ENCODE data around the gene BCL6.
"Not testable (repeated sequence)": the region's sequence is repeated elsewhere in the genome, so short reads cannot be mapped to it uniquely, and the experiment has no call there.

Gene BCL6

GRCh38 chr3:187709155-187709554 is 36.1 kb downstream of the BCL6 start:
- no peak for DNase-seq

- DNase-seq: no peak
Measured at GRCh38 chr3:187708696-187709095, 36.6 kb downstream of the BCL6 start.

DNA sequence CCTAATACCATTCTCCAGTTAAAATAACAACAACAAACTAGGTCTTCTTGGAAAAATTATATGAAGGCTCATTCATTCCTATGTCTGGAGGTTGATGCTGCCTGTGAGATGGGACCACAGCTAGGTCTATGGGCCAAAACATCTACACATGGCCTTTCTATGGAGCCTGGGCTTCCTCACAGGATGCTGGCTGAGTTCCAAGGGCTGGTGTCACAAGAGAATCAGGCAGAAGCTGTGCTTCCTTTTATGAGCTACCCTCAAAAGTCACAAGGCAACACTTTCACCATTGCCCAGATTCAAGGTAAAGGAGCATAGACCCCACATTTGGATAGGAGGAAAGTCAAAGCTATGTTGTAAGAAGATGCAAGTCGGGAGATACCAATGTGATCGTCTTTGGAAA is 38.3 kb downstream of the BCL6 start:
- no peak for DNase-seq

DNA sequence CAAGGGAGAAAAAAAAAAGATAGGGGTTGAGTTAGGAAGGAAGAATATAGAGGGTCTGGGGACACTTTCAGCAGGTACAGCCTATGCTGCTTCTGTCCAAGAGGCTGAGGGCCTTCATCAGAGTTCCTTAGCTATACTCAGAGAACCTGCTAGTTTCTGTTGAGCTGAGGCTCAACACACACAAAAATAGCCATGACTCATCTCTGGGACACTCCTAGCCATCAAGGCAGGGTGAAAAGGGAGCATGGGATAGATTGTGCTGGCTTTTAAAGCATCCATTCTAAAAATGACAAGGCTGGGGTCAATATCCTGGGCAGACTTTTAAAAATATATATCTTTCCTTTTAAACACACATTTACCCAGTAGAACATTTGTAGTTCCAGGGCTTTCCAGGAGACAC is 40.1 kb downstream of the BCL6 start:
- DNase-seq: no peak

- no peak for DNase-seq
Measured at GRCh38 chr3:187702507-187703033, 42.7 kb downstream of the BCL6 start, which contains the start of gene RTP2. TSS of gene RTP2 (minus strand) at chr3:187702557. CDS start at chr3:187702128, 429 bp downstream.

GRCh38 chr3:187700249-187700648 is 45.0 kb downstream of the BCL6 start:
- no peak for DNase-seq

- no peak for DNase-seq
Measured at GRCh38 chr3:187698499-187699399, 46.5 kb downstream of the BCL6 start.

DNA sequence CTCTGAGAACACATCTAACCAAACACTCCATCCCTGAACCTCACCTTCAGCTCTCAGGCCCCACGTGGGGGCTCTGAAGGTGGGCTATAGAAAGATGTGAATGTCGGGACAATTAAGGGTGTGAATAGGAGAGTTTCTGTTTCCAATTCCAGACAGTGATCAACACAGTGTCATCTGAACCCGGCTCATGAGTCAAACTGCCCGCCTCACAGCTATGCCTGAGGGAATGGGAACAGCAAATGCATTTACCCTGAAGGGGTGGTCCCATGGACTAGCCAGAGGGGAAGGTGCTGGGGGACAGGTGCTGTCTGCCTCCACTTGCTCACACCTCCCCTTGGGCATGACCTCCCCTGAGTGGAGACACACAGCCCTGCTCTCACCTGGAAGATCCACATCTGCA is 49.2 kb downstream of the BCL6 start:
- DNase-seq: no peak

GRCh38 chr3:187695449-187695848 is 49.8 kb downstream of the BCL6 start:
- DNase-seq: no peak

- no peak for DNase-seq
Measured at GRCh38 chr3:187694801-187695200, 50.5 kb downstream of the BCL6 start.

DNA sequence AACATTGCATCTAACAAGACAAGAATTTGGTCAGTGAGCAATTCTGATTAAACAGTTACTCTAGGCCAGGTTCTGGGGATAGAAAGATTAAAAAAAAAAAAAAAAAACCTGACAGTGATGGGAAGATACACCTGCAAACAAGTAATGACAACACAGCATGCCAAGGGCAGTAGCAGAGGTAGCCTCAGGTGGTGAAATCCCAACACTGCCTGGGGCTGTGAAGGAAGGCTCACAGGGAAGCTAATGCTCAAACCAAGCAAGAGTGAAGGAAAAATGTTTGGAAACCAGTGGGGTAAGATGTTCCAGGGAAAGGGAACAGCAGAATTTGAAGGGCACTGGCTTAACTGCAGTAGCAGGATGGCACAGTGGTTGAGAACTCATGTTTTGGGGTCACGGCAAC is 51.8 kb downstream of the BCL6 start:
- DNase-seq: no peak

- DNase-seq: no peak
Measured at GRCh38 chr3:187689984-187690383, 55.3 kb downstream of the BCL6 start.

DNA sequence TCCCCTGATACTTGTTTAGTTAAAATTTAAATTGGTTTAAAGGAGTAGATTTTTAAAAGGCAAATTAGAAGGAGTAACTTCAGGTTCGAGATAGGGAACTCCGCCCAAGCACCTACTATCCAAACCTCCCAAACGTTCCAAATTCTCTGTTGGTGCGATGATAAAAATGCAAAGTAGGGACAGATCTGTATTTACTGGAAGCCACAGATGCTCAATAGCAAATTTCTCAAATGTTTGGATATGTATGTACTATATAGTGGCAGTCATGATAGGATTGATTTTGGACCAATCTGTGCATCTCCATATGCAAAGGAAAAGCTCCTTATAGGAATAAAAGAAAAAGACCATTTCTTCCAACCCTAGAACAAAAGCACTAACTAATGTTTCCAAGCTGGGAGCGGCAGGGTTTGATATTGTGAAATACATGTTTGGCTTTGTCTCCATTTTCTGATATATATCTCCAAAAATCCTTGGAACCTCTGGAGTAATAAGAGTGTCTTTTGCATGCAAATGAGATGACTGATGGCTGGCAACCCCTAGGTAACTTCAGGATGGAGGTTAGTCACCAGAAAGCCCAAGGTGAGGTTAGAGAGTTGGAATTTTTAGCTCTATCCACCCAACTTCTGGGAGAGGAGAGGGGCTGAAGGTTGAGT is 58.5 kb downstream of the BCL6 start:
- no peak for DNase-seq

DNA sequence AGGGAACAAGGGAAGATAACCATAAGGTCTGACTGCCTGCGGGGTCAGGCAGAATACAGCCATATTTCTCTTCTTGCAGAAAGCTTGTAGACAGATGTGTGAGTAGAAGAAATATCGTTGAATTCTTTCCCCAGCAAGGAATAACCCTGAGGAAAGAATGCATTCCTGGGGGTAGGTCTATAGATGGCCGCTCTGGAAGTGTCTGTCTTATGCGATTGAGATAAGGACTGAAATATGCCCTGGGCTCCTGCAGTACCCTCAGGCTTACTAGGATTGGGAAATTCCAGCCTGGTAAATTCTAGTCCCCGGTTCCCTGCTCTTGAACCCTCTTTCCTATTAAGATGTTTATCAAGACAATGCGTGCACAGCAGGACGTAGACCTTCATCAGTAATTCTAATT is 59.3 kb downstream of the BCL6 start:
- DNase-seq: no peak

DNA sequence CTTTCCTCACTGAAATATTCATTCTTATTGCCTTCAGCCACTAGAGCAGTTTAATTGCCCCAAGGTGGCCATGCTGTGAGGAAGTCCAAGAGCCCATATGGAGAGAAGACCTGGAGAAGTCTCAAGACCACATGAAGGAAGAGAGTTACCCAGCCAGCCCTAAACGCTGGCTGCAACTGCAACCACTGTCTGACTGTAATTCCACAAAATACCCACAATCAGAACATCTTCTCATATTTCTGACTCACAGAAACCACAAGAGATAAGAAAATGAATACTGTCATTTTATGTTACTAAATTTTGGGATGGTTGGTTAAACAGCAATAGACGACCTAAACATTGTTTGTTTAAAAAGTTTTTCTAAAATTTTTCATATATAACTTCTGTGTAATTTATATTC is 60.4 kb downstream of the BCL6 start:
- DNase-seq: peak; percentile 24

DNA sequence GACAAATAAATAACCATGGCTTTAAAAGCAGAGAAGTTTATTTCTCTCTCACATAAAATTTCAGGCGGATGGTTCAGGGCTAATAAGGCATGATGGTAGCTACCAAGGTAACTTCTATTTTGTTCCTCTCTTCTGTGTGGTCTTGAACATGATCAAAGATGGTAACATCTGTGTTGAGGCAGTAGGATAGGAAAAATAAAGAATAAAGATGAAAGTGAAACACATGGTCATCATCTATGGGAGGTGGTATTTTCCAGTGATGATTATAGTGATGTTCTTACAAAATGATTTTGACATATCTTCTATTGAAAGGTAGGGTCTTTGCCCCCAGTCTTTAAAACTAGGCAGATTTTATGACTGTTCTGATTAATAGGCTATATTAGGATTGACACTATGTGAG is 60.8 kb downstream of the BCL6 start:
- DNase-seq: no peak

DNA sequence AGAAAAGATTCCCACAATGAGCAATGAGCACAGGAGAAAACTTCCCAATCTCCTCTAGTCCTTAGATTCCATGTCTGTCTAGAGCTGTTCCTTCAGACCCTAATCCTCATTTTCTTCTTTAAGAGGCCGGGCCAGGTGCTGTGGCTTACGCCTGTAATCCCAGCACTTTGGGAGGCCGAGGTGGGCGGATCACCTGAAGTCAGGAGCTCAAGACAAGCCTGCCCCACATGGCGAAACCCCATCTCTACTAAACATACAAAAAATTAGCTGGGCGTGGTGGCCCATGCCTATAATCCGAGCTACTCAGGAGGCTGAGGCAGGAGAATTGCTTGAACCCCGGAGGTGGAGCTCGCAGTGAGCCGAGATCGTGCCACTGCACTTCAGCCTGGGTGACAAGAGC is 63.5 kb downstream of the BCL6 start:
- not testable (repeated sequence) for DNase-seq

DNA sequence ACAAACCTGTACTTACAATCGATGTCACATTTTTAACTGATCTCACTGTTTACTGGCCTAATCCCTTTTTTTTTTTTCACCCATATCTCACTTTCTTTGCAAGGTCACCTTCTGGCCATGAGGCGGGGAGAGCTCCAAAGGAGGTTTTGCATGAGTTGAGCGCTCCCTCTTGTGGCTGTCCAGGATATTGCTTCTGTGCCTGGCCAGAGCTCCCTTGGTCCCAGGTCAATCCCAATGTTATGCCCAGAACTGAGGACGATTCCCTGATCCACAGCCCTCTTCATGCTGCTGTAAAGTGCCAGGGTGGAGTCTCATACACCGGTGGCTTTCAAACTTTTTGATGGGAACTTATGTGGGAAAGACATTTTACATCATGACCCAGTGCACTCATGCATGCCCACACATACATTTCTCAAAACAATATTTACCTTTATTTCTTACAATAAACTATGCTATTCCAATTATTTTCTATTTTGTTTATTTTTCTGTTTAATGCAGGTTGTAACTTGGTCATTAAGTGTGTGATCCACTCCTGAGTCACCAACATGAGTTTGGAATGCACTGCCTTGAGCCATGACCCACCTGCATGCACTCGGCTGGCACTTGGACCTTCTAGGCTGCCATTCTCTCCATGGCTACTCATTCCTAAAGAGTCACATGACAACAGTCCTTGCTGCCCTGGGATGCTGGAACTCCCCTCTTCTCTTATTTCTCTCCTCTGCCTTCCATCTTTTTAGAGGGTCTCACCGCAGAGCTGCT is 65.5 kb downstream of the BCL6 start:
- DNase-seq: peak; percentile 79

GRCh38 chr3:187678726-187679268 is 66.5 kb downstream of the BCL6 start:
- DNase-seq: peak; percentile 56

DNA sequence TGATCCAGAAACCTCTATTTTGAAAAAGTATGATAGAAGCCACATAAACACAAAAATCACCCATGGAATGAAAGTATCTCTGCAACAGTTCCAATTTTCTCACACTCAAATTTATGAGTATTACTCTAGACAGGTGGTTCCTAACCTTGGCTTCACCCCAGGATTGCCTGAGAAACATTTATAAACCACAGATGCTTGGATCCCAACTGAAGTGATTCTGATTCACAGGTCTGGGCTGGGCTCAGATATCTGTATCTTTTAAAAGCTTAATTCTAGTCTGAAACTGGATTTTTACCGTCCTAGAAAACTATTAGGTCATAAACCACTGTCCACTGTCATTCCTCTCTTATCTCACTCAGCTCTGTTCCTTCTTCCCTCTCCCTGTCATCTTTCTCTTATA is 67.7 kb downstream of the BCL6 start:
- no peak for DNase-seq

GRCh38 chr3:187673012-187673411 is 72.3 kb downstream of the BCL6 start:
- DNase-seq: no peak
